Adipose tissue (tissue), 3 donors: ENCODE results near the gene UBR4. TPM values are rescaled to one million over a fixed set of nuclear protein-coding genes. Genes with fewer than 3 reads are reported as not detected.
"Not testable (repeated sequence)": the region's sequence is repeated elsewhere in the genome, so short reads cannot be mapped to it uniquely, and the experiment has no call there.

ENCODE experiments used
- H3K27ac ChIP-seq: one replicate; pipeline ENCODE4 v1.5.1; 2013; ENCODE audit warnings: low read depth, low read length
- WGBS, 3 donors: extraction: QIAGEN DNeasy Blood & Tissue Kit; methylation state at CpG; one replicate each; pipeline ENCODE4 v1.1.7; 2013; 5-methylcytosine and 5-hydroxymethylcytosine counted together
- polyA plus RNA-seq, 3 donors: library from polyadenylated mRNA; stranded (reverse); fragments of 200-250 nt; gene quantifications; one replicate each; pipeline ENCODE4 v1.2.3, GENCODE V29; 2013
- donor health status: healthy with polysubstance abuse.
- donor health status: Bipolar disorder and iron deficiency.
- donor health status: healthy.

The UBR4 gene
- polyA plus RNA-seq, 3 donors, result 37.3 to 80.4 (median 76.5) TPM

GRCh38 chr1:19199969-19200604 lies 10.0 kb downstream of the UBR4 start:
- WGBS, 3 donors, result 69 to 86% (median 86%) methylated on average over 4 of the region's 4 CpGs
- H3K27ac ChIP-seq, result no peak overlapping the region

- no peak overlapping the region for H3K27ac ChIP-seq
- 72 to 96% (median 88%) methylated on average over 4 of the region's 4 CpGs for WGBS, 3 donors
Observed at GRCh38 chr1:19199329-19199968, 10.6 kb downstream of the UBR4 start.

GRCh38 chr1:19198820-19199219 lies 11.2 kb downstream of the UBR4 start:
- WGBS, 3 donors, result 83 to 90% (median 87%) methylated on average over 4 of the region's 4 CpGs
- no peak overlapping the region for H3K27ac ChIP-seq

- WGBS, 3 donors, result 69 to 80% (median 74%) methylated on average over 2 of the region's 2 CpGs
- H3K27ac ChIP-seq, result no peak overlapping the region
Observed at GRCh38 chr1:19197845-19198244, 12.2 kb downstream of the UBR4 start.

- WGBS, 3 donors, result 65 to 93% (median 89%) methylated on average over 3 of the region's 3 CpGs
- H3K27ac ChIP-seq, result no peak overlapping the region
Observed at GRCh38 chr1:19196331-19196730, 13.7 kb downstream of the UBR4 start.

DNA sequence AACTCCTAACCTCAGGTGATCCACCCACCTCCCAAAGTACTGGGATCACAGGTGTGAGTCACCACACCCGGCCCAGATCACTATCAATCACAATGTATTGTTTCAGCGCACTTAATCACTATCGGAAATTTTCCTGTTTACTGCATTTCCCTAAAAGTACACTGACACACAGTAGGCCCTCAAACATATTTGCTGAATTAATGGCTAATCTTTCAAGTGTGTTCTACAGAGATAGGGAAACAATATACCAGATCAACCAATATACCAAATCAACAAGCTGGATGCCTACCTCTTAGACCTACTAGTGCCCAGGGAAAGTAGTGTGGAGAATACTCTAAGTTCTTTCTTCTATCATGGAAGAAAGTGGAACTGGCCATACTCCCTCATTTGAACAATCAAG lies 17.1 kb downstream of the UBR4 start:
- 85 to 89% (median 86%) methylated on average over 3 of the region's 3 CpGs for WGBS, 3 donors
- H3K27ac ChIP-seq, result no peak overlapping the region

DNA sequence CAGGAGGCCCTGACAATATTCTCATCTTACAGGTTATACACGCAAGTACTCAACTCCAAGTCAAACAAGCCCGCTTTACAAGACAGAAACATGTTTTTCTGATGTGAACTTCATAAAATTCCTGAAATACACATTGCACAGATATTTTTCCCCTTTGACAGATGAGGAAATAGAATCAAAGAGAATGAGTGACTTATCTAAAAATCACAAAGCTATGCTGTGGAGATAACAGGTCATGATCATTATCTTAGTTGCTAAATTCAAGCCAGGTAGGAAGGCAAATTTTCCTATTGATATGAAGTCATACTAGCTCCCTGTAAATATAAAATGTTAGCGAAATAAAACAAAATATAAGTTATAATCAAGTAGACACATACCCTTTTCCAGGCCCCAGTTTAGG lies 18.3 kb downstream of the UBR4 start:
- 96 to 98% (median 98%) methylated on average over 3 of the region's 3 CpGs for WGBS, 3 donors
- H3K27ac ChIP-seq, result no peak overlapping the region

DNA sequence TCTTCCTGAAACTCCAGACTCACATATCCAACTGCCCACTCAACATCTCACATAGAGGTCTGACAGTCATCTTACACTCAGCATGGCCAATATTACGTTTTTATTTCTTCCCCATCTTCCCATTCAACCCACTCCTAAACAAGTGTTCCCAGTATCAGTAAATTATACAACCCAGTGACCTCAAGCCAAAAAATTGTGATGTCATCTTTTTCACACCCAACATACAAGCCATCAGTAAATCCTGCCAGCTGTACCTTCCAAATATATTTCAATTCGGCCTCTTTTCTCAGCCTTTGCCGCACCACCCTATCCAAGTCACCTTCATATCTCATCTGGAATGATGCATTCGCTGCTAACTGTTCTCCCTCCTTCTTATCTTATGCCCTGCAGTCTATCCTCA lies 19.6 kb downstream of the UBR4 start:
- no peak overlapping the region for H3K27ac ChIP-seq
- whole genome bisulfite sequencing, 3 donors, result 88 to 95% (median 94%) methylated on average over 4 of the region's 4 CpGs

GRCh38 chr1:19189270-19189669 lies 20.8 kb downstream of the UBR4 start:
- H3K27ac ChIP-seq, result no peak overlapping the region
- WGBS, 3 donors, result 76 to 86% (median 77%) methylated on average over 3 of the region's 3 CpGs

- no peak overlapping the region for H3K27ac ChIP-seq
Observed at GRCh38 chr1:19187852-19188251, 22.2 kb downstream of the UBR4 start.

- no peak overlapping the region for H3K27ac ChIP-seq
- 87 to 94% (median 88%) methylated on average over 2 of the region's 2 CpGs for WGBS, 3 donors
Observed at GRCh38 chr1:19186001-19186400, 24.1 kb downstream of the UBR4 start.

DNA sequence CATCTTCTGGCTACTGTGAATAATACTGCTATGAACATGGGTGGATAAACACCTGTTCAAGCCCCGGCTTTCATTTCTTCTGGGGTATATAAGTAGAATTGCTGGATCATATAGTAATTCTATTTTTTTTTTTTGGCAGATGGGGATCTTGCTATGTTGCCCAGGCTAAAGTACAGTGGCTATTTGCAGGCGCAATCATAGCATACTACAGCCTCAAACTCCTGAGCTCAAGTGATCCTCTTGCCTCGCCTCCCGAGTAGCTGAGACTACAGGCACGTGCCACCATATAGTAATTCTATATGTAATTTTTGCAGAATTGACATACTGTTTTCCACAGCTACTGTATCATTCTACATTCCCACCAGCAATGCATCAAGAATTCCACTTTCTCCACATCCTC lies 27.8 kb downstream of the UBR4 start:
- H3K27ac ChIP-seq, result no peak overlapping the region
- 95 to 96% (median 96%) methylated on average over 5 of the region's 5 CpGs for WGBS, 3 donors

DNA sequence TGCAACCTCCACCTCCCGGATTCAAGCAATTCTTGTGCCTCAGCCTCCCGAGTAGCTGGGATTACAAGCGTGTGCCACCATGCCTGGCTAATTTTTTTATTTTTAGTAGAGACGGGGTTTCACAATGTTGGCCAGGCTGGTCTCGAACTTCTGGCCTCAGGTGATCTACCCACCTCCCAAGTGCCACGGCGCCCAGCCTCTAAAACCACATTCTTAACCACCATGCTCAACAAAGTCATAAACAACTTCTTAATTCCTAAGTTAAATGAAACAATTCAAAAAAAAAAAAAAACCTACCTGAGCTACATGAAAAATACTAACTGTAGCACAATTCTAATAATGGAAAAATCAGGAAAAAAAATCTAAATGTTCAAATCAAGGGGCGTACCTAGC lies 29.8 kb downstream of the UBR4 start:
- 70 to 89% (median 78%) methylated on average over 8 of the region's 8 CpGs for WGBS, 3 donors
- H3K27ac ChIP-seq, result not testable (repeated sequence)

DNA sequence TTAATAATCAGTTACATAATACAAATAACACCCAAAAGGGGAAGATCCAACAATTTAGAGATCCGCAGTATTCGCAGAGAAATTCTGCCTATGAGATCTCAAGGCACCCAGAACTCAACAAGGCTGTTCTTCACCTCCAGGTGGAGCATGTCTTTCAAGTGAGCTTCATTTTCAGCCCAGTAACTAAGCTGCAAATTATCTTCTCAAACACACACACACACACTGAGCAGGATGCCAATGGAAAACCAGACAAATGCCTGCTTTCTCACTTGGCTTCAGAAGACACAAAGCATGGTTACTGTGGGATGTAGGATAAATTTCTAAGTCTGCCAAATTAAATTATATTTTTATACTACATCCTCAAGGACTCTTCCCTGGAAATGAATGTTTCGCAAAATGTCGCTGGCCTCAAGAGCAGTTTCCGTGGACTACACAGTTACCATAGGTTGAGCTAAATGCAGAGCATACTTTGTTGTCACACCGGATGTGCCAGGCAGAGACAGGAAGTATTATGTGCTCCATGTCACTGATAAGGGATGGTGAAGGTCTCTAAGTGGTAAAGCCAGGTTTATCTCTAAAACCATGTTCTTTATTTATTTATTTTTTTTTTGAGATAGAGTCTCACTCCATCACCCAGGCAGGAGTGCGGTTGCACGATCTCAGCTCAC lies 30.3 kb downstream of the UBR4 start:
- no peak overlapping the region for H3K27ac ChIP-seq
- 63 to 88% (median 69%) methylated on average over 8 of the region's 8 CpGs for WGBS, 3 donors

- no peak overlapping the region for H3K27ac ChIP-seq
- 60 to 77% (median 74%) methylated on average over 5 of the region's 5 CpGs for WGBS, 3 donors
Observed at GRCh38 chr1:19178734-19179398, 31.2 kb downstream of the UBR4 start.

- H3K27ac ChIP-seq, result no peak overlapping the region
- 85 to 92% (median 91%) methylated on average over 2 of the region's 2 CpGs for WGBS, 3 donors
Observed at GRCh38 chr1:19177811-19178210, 32.3 kb downstream of the UBR4 start.

- WGBS, 3 donors, result 77 to 87% (median 82%) methylated on average over 2 of the region's 2 CpGs
- H3K27ac ChIP-seq, result no peak overlapping the region
Observed at GRCh38 chr1:19169642-19170041, 40.4 kb downstream of the UBR4 start.

DNA sequence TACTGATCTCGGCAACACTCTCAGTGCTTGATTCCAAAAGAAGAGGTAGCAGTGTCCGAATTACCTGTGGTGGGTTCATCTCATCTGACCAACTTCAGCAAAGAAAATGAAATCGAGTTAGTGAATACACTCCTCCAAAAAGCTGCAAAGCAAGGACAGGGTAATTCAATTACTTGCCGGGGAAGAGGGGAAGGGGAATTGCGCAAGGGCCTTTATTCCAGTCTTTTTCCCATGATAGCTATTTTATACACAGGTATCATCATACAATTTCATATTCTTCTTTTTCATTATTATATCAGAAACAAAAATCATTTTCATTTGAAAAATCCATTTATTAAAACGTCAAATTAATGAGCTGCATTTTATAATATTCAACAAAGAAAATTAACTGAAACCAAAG lies 42.9 kb downstream of the UBR4 start:
- WGBS, 3 donors, result 92 to 96% (median 96%) methylated on average over 6 of the region's 6 CpGs
- H3K27ac ChIP-seq, result no peak overlapping the region

- WGBS, 3 donors, result 62 to 90% (median 62%) methylated on average over 3 of the region's 3 CpGs
Observed at GRCh38 chr1:19166066-19166465, 44.0 kb downstream of the UBR4 start.

More at GRCh38 chr1:19166066-19166465, 44.0 kb downstream of the UBR4 start:
- no peak overlapping the region for H3K27ac ChIP-seq
